Measurements from ENCODE around the gene DUS2.

GRCh38 chr16:68090130-68090529, 67.0 kb downstream of the DUS2 start:
- TF ChIP-seq CTCF (optimal IDR thresholded peaks at IDR 0.05 in 1 of 3, IDR thresholded peaks at IDR 0.05 in 1 of 3, conservative IDR thresholded peaks at IDR 0.05 in 1 of 3; ENCODE audit: extremely low read depth in 1 of 3, insufficient read depth in 2 of 3, low read length in 3 of 3) (no peak), EZH2 (IDR thresholded peaks at IDR 0.05; ENCODE audit: low read length) (no peak)
